NCI-H69 (cell line): ENCODE measurements around the gene PRRT1B.
"Not testable (repeated sequence)": the region's sequence is repeated elsewhere in the genome, so short reads cannot be mapped to it uniquely, and the experiment has no call there.

Experiments used
- DNase-seq: peaks from one replicate; lab custom pipeline; 2025; lab: John Stamatoyannopoulos, UW

PRRT1B gene

GRCh38 chr9:131550465-131550864 is 5.1 kb downstream of the PRRT1B start:
- not testable (repeated sequence) for DNase-seq

GRCh38 chr9:131552030-131552429 is 6.7 kb downstream of the PRRT1B start:
- no peak for DNase-seq

GRCh38 chr9:131554087-131554842 is 8.9 kb downstream of the PRRT1B start:
- DNase-seq = peak; percentile 8

- no peak for DNase-seq
These were observed 9.6 kb downstream of the PRRT1B start for GRCh38 chr9:131554843-131555351.

- no peak for DNase-seq
These were observed 10.7 kb downstream of the PRRT1B start for GRCh38 chr9:131555841-131556673.

- no peak for DNase-seq
These were observed 12.7 kb downstream of the PRRT1B start for GRCh38 chr9:131557855-131558548.

- DNase-seq = peak; percentile 40
These were observed 14.2 kb downstream of the PRRT1B start for GRCh38 chr9:131559421-131560000.

GRCh38 chr9:131562032-131562959 is 17.0 kb downstream of the PRRT1B start:
- DNase-seq = no peak

GRCh38 chr9:131565369-131565768 is 20.0 kb downstream of the PRRT1B start:
- DNase-seq = no peak

GRCh38 chr9:131566158-131566557 is 20.8 kb downstream of the PRRT1B start:
- DNase-seq = no peak

- no peak for DNase-seq
These were observed 22.6 kb downstream of the PRRT1B start for GRCh38 chr9:131567910-131568309.

GRCh38 chr9:131574730-131575640 is 29.7 kb downstream of the PRRT1B start:
- no peak for DNase-seq

GRCh38 chr9:131575946-131576853 is 30.9 kb downstream of the PRRT1B start:
- DNase-seq = no peak

- DNase-seq = no peak
These were observed 32.0 kb downstream of the PRRT1B start for GRCh38 chr9:131577005-131578000.

- DNase-seq = no peak
These were observed 32.7 kb downstream of the PRRT1B start for GRCh38 chr9:131578021-131578420.

GRCh38 chr9:131578731-131579504 is 33.6 kb downstream of the PRRT1B start:
- DNase-seq = no peak

GRCh38 chr9:131579789-131580211 is 34.5 kb downstream of the PRRT1B start:
- DNase-seq = no peak
